Fibroblast of the aortic adventitia (primary cell): ENCODE data around the gene SHCBP1. TPM values are rescaled to one million over a fixed set of nuclear protein-coding genes. Genes with fewer than 3 reads are reported as not detected.

ENCODE experiments used
- DNase-seq: peaks from one replicate; pipeline ENCODE4 v3.0.0-alpha.2; 2010; ENCODE audit warnings: low read depth
- H3K4me3 ChIP-seq: 2 replicates; pipeline ENCODE4 v1.5.1; 2011; ENCODE audit warnings: low read depth, mild to moderate bottlenecking, control low read depth, low read length, moderate library complexity
- CTCF ChIP-seq: IDR thresholded peaks from 2 replicates; pipeline ENCODE4 v1.5.1; 2011; ENCODE audit warnings: mild to moderate bottlenecking, low read length, control low read depth, inconsistent platforms; ENCODE audit not compliant: insufficient read depth
- small RNA-seq: library from RNA; depleted of rRNA; stranded (forward); fragments of <200 nt; gene quantifications from one replicate; pipeline ENCODE3, GENCODE V24; 2012
- total RNA-seq: library from RNA; depleted of rRNA; stranded (reverse); fragments of >200 nt; gene quantifications from 2 replicates; pipeline ENCODE4 v1.2.3, GENCODE V29; 2012; ENCODE audit warnings: low replicate concordance

The SHCBP1 gene
- total RNA-seq, 1 donor: 28.9 TPM

GRCh38 chr16:46555951-46556350, 65.2 kb downstream of the SHCBP1 start:
- DNase-seq: no peak

GRCh38 chr16:46554435-46554834, 66.7 kb downstream of the SHCBP1 start:
- peak; percentile 94 for TF ChIP-seq CTCF
- DNase-seq: peak; percentile 78
- peak overlapping the region; percentile 22 for H3K4me3 ChIP-seq

More at GRCh38 chr16:46555951-46556350, 65.2 kb downstream of the SHCBP1 start:
- no peak overlapping the region for H3K4me3 ChIP-seq
- TF ChIP-seq CTCF: no peak

DNA sequence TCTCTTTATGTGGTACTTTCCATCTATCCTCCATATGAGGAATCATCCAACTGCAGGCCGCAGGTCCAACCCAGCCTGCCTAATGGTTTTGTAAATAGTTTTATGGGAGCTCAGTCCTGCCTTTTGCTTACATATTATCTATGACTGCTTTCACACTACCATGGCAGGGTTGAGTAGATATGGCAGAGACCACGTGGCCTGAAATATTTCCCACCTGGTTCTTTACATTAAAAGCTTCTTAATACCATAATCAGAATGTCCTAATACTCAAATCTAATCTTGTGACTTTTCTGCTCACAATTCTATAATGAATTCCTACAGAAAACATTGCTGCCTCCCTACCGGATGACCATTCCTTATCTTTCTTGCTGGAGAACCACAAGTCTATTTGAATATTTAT, 71.7 kb downstream of the SHCBP1 start:
- DNase-seq: no peak
- no peak for TF ChIP-seq CTCF

More for the DNA sequence above, 71.7 kb downstream of the SHCBP1 start:
- no peak overlapping the region for H3K4me3 ChIP-seq

Small RNA genes within 50 kb of the gene (small RNA-seq; reads per million reads assigned to genes)
- gene RNU6-845P: not detected

Other genes starting within 250 kb of the SHCBP1 start
- gene VPS35, start 67.8 kb upstream of the SHCBP1 start, total RNA-seq: 154 and 347 TPM in 2 replicates
- 3.5 and 17.2 TPM in 2 replicates for gene ORC6, start 68.3 kb upstream of the SHCBP1 start, total RNA-seq
- under 0.01 TPM in 1 of 2 replicates, not detected in the other for gene MYLK3, start 127.0 kb upstream of the SHCBP1 start, total RNA-seq
- 9.6 and 10.1 TPM in 2 replicates for gene C16orf87, start 209.8 kb upstream of the SHCBP1 start, total RNA-seq